AG08396 (cell line): ENCODE results near the gene KCNQ1.

ENCODE experiments used
- DNase-seq: peaks from one replicate; pipeline ENCODE4 v3.0.0; 2012; ENCODE audit warnings: low spot score, mixed read lengths

Gene KCNQ1

GRCh38 chr11:2779981-2780849 lies 335.4 kb downstream of the KCNQ1 start:
- DNase-seq = no peak

GRCh38 chr11:2780850-2781407 lies 336.1 kb downstream of the KCNQ1 start:
- DNase-seq = no peak

- DNase-seq = no peak
These were observed 336.8 kb downstream of the KCNQ1 start for GRCh38 chr11:2781408-2782274.

DNA sequence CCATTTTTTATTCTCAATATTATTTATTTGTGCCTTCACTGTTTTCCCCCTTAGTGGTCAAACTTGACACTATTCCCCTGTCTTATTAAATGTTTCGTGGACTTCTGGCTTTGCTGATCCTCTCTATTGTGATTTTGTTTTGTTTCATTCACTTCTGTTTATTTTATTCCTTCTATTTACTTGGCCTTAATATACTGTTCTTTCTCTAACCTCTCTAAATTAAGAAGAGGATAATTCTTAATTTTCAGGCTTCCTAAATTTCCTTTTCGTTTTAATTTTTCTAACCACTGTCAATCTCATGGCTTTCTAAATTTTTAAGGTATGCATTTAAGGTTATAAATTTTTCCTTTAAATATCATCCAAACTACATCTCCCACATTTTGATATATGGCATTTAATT lies 338.0 kb downstream of the KCNQ1 start:
- no peak for DNase-seq

DNA sequence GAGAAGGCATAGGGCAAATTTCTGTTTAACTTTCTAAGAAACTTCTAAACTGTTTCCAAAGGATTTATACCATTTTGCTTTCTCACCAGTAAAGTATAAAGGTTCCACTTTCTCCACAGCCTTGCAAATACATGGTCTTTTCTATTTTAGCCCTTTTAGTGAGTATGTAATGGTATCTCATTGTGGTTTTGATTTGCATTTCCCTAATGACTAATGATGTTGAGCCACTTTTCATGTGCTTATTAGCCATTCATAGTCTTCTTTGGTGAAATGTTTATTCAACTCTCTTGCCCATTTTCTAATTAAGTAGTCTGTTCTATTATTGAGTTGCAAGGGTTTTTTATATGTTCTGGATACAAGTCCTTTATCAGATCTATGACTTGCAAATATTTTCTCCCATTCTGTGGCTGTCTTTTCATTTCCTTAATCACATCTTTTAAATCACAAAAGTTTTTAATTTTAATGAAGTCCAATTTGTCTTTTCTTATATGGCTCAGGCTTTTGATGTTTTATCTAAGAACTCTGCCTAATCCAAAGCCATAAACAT lies 338.8 kb downstream of the KCNQ1 start:
- DNase-seq = no peak

GRCh38 chr11:2787816-2788167 lies 343.0 kb downstream of the KCNQ1 start:
- DNase-seq = no peak

GRCh38 chr11:2788168-2789071 lies 343.6 kb downstream of the KCNQ1 start:
- DNase-seq = no peak

GRCh38 chr11:2789331-2789730 lies 344.5 kb downstream of the KCNQ1 start:
- DNase-seq = no peak

GRCh38 chr11:2789791-2790567 lies 345.2 kb downstream of the KCNQ1 start:
- no peak for DNase-seq

GRCh38 chr11:2790568-2790921 lies 345.7 kb downstream of the KCNQ1 start:
- DNase-seq = no peak

DNA sequence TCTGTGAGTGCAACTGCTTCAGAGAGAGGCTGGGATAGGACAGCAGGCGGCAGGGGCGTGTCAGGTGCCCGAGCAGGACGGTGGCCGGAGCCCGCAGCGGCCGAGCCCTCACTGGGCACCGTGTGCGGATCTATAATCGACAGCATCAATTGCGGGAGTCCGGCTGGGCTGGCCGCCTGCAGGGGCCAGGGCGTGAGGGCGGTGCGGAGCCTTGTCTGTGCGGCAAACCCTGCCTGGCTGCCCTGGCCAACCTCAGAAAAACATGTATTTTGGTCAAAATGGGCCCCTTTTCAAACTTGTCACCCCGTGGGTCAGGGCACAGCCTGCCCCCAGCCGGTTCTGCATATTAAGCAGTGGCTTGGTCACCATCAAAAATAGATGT lies 346.3 kb downstream of the KCNQ1 start:
- DNase-seq = no peak

GRCh38 chr11:2791521-2792380 lies 346.9 kb downstream of the KCNQ1 start:
- DNase-seq = no peak

DNA sequence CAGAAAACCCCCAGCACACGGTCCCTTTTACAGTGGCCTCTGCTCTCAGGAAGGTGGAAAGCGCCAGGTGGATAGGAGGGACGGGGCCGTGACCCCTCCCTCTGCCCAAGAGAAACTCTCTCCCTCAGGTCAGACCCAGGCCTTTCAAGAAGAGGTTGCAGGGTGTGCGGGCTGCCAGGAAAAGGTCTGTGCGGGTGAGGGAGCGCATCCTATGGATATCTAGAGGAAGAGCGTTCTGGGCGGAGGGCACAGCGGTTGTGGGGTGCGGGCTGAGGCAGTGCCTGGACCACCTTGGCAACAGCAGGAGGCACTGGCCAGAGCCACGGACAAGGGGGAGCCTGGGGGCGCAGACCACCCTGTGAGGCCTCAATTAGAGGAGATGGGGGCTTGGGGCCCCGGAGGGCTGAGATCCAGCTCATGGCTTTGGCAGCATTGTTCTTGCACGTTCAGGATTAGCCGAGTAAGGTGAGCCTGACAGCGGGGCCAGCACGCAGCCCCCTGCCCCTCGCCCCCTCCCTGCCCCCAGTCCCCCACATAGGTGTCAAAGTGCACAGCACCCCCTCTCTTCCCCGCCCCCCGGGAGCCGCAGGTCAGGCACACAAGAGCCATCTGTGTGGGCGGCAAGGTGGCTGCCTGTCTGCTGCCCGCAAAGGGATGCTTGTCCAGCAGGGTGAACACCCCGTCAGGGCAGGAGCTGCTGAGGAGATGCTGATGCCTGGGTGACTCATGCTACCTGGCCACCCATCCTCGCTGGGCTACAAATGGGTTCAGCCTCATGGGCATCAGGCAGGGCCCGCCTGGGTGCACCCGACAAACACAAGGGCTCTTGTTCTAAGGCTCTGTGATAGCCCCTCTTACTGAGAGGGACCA lies 347.8 kb downstream of the KCNQ1 start:
- DNase-seq = no peak

GRCh38 chr11:2793701-2794045 lies 348.9 kb downstream of the KCNQ1 start:
- no peak for DNase-seq

DNA sequence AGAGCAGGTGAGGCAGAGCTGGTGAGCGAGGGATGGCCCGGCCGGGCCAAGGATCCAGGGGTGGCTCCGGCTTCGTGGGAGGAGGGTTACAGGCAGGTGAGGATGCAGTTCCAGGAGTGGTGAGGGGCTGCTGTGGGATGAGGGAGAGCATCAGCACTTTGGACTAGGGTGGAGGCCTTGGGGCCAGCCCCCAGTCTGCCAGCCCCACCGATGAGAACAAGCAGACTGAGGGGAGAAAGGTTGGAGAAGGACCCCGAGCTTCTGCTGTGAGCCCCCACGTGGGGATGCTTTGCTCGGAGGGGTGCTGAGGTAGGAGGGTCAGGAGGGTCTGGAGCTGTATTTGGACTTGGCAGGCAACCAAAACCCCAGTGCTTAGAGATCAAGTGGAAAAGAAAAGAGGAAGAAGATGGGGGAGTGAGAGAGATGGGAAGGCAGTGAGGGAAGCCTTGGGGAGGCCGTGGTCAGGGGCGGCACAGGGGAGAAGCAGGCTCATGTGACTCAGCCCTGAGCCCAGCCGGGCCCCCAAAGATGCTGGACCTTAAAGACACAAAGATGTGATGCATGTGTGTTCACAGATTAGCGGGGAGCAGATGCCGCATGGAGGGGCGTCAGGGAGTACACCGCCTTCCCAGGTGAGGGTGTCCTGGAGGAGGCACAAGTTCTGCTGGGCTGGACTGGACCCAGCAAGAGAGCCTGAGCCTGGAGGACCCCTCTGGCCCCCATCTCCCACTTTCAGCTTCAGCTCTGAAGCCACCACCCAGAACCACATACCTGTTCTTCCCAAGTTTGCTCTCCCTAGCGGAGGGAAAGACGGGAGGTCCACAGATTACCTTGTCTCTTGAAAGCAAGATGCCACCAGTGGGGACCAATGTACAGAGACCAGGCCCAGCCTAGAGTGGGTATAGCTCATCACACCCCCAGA lies 349.5 kb downstream of the KCNQ1 start:
- DNase-seq = no peak

DNA sequence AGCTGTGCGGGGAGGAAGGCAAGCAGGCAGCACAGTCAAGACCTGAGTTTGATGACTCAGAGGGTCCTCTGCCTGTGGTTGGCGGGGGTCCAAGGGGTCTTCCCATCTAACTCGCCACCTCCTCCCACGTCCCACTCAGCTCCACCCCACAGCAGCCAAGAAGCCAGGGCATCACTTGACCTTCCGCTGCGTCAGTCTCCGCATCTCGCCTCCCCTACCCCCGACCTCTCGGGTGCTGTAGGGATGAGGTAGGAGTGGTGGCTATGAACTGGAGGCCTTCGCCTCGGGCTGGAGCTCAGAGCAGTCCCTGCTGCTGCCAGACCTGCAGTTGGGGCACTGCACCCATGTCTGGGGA lies 350.1 kb downstream of the KCNQ1 start:
- no peak for DNase-seq

DNA sequence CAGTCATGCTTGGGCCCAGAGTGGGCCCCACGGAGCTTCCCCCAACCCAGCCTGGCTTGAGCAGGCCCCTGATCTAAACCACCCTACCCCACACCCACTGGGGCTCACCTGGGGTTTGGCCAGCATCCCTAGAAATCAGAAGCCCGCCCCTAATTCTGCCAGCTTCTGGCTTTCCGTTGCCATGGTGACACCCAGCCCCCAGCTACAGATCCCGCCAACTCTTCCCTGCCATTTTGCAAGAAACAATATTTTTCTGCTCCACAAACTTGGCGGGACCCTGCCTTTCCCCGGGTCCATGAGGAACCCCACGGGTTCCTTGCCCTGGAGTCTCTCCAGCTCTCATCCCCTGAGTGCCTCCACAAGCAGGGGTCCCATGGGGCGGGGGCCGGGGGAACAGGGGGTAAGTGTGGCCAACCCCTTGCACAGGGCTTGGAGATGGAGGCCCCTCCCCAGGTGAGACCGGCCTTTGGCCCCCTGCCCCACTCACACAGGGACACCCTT lies 350.7 kb downstream of the KCNQ1 start:
- no peak for DNase-seq

GRCh38 chr11:2796091-2796490 lies 351.3 kb downstream of the KCNQ1 start:
- no peak for DNase-seq
